ENCODE measurements around the gene NPTN.
A peak's percentile ranks its signal among the peaks of the same experiment; 100 is the strongest.

The NPTN gene

GRCh38 chr15:73633111-73633990, at the start of gene NPTN:
NPTN (minus strand) TSS chr15:73633389; CDS start chr15:73633215, 174 bp downstream.
- peak; percentile 89 to 98 for DNase-seq (ENCODE audit: low read depth in 1 of 2, low spot score in 1 of 2)
- in situ Hi-C loops (cut with HindIII; ENCODE audit: low pct_unique_long_range_greater_than_20kb, low sequenced_read_pairs) = no loop called here
- no peak for TF ChIP-seq JUND (IDR thresholded peaks at IDR 0.05; ENCODE audit: low read depth)

- DNase-seq (ENCODE audit: low read depth in 1 of 2, low spot score in 1 of 2) = no peak
- no peak for TF ChIP-seq JUND (IDR thresholded peaks at IDR 0.05; ENCODE audit: low read depth)
- in situ Hi-C loops (cut with HindIII; ENCODE audit: low pct_unique_long_range_greater_than_20kb, low sequenced_read_pairs) = no loop called here
Observed at GRCh38 chr15:73682600-73683090, 49.5 kb upstream of the NPTN start.

- no peak for TF ChIP-seq JUND (IDR thresholded peaks at IDR 0.05; ENCODE audit: low read depth)
- in situ Hi-C loops (cut with HindIII; ENCODE audit: low pct_unique_long_range_greater_than_20kb, low sequenced_read_pairs) = no loop called here
- DNase-seq (ENCODE audit: low read depth in 1 of 2, low spot score in 1 of 2) = no peak
Observed at GRCh38 chr15:73681856-73682599, 48.8 kb upstream of the NPTN start.

- DNase-seq (ENCODE audit: low read depth in 1 of 2, low spot score in 1 of 2) = no peak
- no peak for TF ChIP-seq JUND (IDR thresholded peaks at IDR 0.05; ENCODE audit: low read depth)
- in situ Hi-C loops (cut with HindIII; ENCODE audit: low pct_unique_long_range_greater_than_20kb, low sequenced_read_pairs) = no loop called here
Observed at GRCh38 chr15:73681063-73681462, 47.9 kb upstream of the NPTN start.

GRCh38 chr15:73680549-73680948, 47.4 kb upstream of the NPTN start:
- in situ Hi-C loops (cut with HindIII; ENCODE audit: low pct_unique_long_range_greater_than_20kb, low sequenced_read_pairs) = no loop called here
- DNase-seq (ENCODE audit: low read depth in 1 of 2, low spot score in 1 of 2) = no peak
- no peak for TF ChIP-seq JUND (IDR thresholded peaks at IDR 0.05; ENCODE audit: low read depth)

- no peak for TF ChIP-seq JUND (IDR thresholded peaks at IDR 0.05; ENCODE audit: low read depth)
- DNase-seq (ENCODE audit: low read depth in 1 of 2, low spot score in 1 of 2) = no peak
- in situ Hi-C loops (cut with HindIII; ENCODE audit: low pct_unique_long_range_greater_than_20kb, low sequenced_read_pairs) = no loop called here
Observed at GRCh38 chr15:73679964-73680363, 46.8 kb upstream of the NPTN start.

GRCh38 chr15:73679180-73679579, 46.0 kb upstream of the NPTN start:
- TF ChIP-seq JUND (IDR thresholded peaks at IDR 0.05; ENCODE audit: low read depth) = no peak
- peak in 1 of 2 experiments; percentile 14 for DNase-seq (ENCODE audit: low read depth in 1 of 2, low spot score in 1 of 2)
- in situ Hi-C loops (cut with HindIII; ENCODE audit: low pct_unique_long_range_greater_than_20kb, low sequenced_read_pairs) = no loop called here

GRCh38 chr15:73678498-73678897, 45.3 kb upstream of the NPTN start:
- TF ChIP-seq JUND (IDR thresholded peaks at IDR 0.05; ENCODE audit: low read depth) = no peak
- in situ Hi-C loops (cut with HindIII; ENCODE audit: low pct_unique_long_range_greater_than_20kb, low sequenced_read_pairs) = no loop called here
- no peak for DNase-seq (ENCODE audit: low read depth in 1 of 2, low spot score in 1 of 2)

- no peak for TF ChIP-seq JUND (IDR thresholded peaks at IDR 0.05; ENCODE audit: low read depth)
- DNase-seq (ENCODE audit: low read depth in 1 of 2, low spot score in 1 of 2) = no peak
- in situ Hi-C loops (cut with HindIII; ENCODE audit: low pct_unique_long_range_greater_than_20kb, low sequenced_read_pairs) = no loop called here
Observed at GRCh38 chr15:73677733-73678132, 44.5 kb upstream of the NPTN start.

- in situ Hi-C loops (cut with HindIII; ENCODE audit: low pct_unique_long_range_greater_than_20kb, low sequenced_read_pairs) = no loop called here
- no peak for TF ChIP-seq JUND (IDR thresholded peaks at IDR 0.05; ENCODE audit: low read depth)
Observed at GRCh38 chr15:73677146-73677607, 44.0 kb upstream of the NPTN start.

GRCh38 chr15:73674587-73674986, 41.4 kb upstream of the NPTN start:
- in situ Hi-C loops (cut with HindIII; ENCODE audit: low pct_unique_long_range_greater_than_20kb, low sequenced_read_pairs) = no loop called here
- no peak for TF ChIP-seq JUND (IDR thresholded peaks at IDR 0.05; ENCODE audit: low read depth)
- no peak for DNase-seq (ENCODE audit: low read depth in 1 of 2, low spot score in 1 of 2)

More at GRCh38 chr15:73677146-73677607, 44.0 kb upstream of the NPTN start:
- peak; percentile 51 to 81 for DNase-seq (ENCODE audit: low read depth in 1 of 2, low spot score in 1 of 2)

- in situ Hi-C loops (cut with HindIII; ENCODE audit: low pct_unique_long_range_greater_than_20kb, low sequenced_read_pairs) = no loop called here
- no peak for TF ChIP-seq JUND (IDR thresholded peaks at IDR 0.05; ENCODE audit: low read depth)
- no peak for DNase-seq (ENCODE audit: low read depth in 1 of 2, low spot score in 1 of 2)
Observed at GRCh38 chr15:73660455-73660854, 27.3 kb upstream of the NPTN start.

GRCh38 chr15:73658645-73659044, 25.5 kb upstream of the NPTN start:
- TF ChIP-seq JUND (IDR thresholded peaks at IDR 0.05; ENCODE audit: low read depth) = no peak
- in situ Hi-C loops (cut with HindIII; ENCODE audit: low pct_unique_long_range_greater_than_20kb, low sequenced_read_pairs) = no loop called here
- DNase-seq (ENCODE audit: low read depth in 1 of 2, low spot score in 1 of 2) = no peak

All from T47D (cell line).